Uterus (tissue), 2 donors: ENCODE measurements around the gene HS3ST4.

ENCODE experiments used
- CTCF ChIP-seq, 4 experiments: fragments of 200-600 bp in 2 of 4; fragments of 450-650 bp in 2 of 4; sonication (generic) in 2 of 4; IDR thresholded peaks; one replicate each; pipeline ENCODE4 v1.5.1; 2016 to 2019; ENCODE audit warnings: antibody characterized with exemption in 4 of 4, mild to moderate bottlenecking in 2 of 4, moderate library complexity in 1 of 4
- POLR2A ChIP-seq, 2 donors: fragments of 450-650 bp; IDR thresholded peaks; one replicate each; pipeline ENCODE4 v1.6.1; 2016; ENCODE audit warnings: antibody characterized with exemption in 2 of 2, mild to moderate bottlenecking in 1 of 2, moderate library complexity in 1 of 2

GRCh38 chr16:25783226-25783625 lies 91.5 kb downstream of the HS3ST4 start:
- TF ChIP-seq CTCF (IDR thresholded peaks at IDR 0.05) (no peak), POLR2A (IDR thresholded peaks at IDR 0.05) (no peak)
